MM.1S (cell line): ENCODE data around the gene TNFRSF9.
"Not testable (repeated sequence)": the region's sequence is repeated elsewhere in the genome, so short reads cannot be mapped to it uniquely, and the experiment has no call there.

Experiments
- DNase-seq: peaks from one replicate; pipeline ENCODE4 v3.0.0-alpha.2; 2015
- H2AFZ ChIP-seq: fragments of 300-600 bp; sonication (generic); 2 replicates; pipeline ENCODE4 v1.6.0; 2016; ENCODE audit warnings: antibody characterized with exemption, low read length
- H3F3A ChIP-seq: fragments of 300-600 bp; sonication (generic); 2 replicates; pipeline ENCODE4 v1.6.1; 2016; ENCODE audit warnings: mild to moderate bottlenecking, antibody characterized with exemption, low read length, moderate library complexity, mixed read lengths; ENCODE audit not compliant: insufficient read depth
- H3K27ac ChIP-seq: fragments of 300-600 bp; sonication (generic); 2 replicates; pipeline ENCODE4 v1.5.1; 2016; ENCODE audit warnings: mild to moderate bottlenecking, low read length
- H3K27me3 ChIP-seq: fragments of 300-600 bp; sonication (generic); replicated peaks from 2 replicates; pipeline ENCODE4 v1.6.0; 2016; ENCODE audit warnings: low read length; ENCODE audit not compliant: insufficient read depth
- H3K36me3 ChIP-seq: fragments of 300-600 bp; sonication (generic); replicated peaks from 2 replicates; pipeline ENCODE4 v1.6.1; 2016; ENCODE audit warnings: mild to moderate bottlenecking, low read length, mixed read lengths; ENCODE audit not compliant: insufficient read depth
- H3K4me1 ChIP-seq: fragments of 300-600 bp; sonication (generic); 2 replicates; pipeline ENCODE4 v1.6.1; 2016; ENCODE audit warnings: low read length, mixed read lengths
- H3K4me2 ChIP-seq: fragments of 300-600 bp; sonication (generic); 2 replicates; pipeline ENCODE4 v1.6.0; 2016; ENCODE audit warnings: low read depth, low read length
- H3K4me3 ChIP-seq: fragments of 300-600 bp; sonication (generic); 2 replicates; pipeline ENCODE4 v1.5.1; 2016; ENCODE audit warnings: low read length, mixed read lengths
- H3K79me2 ChIP-seq: fragments of 300-600 bp; sonication (generic); 2 replicates; pipeline ENCODE4 v1.6.1; 2016; ENCODE audit warnings: mixed run types, low read length, mixed read lengths
- H3K9ac ChIP-seq: fragments of 300-600 bp; sonication (generic); 2 replicates; pipeline ENCODE4 v1.6.1; 2016; ENCODE audit warnings: low read length, mixed read lengths
- H3K9me2 ChIP-seq: fragments of 300-600 bp; sonication (generic); replicated peaks from 2 replicates; pipeline ENCODE4 v1.6.1; 2016; ENCODE audit warnings: mild to moderate bottlenecking, low read length, mixed read lengths; ENCODE audit not compliant: insufficient read depth
- H3K9me3 ChIP-seq: fragments of 300-600 bp; sonication (generic); replicated peaks from 2 replicates; pipeline ENCODE4 v1.6.1; 2016; ENCODE audit warnings: mild to moderate bottlenecking, low read length, mixed read lengths; ENCODE audit not compliant: insufficient read depth
- H4K20me1 ChIP-seq: fragments of 300-600 bp; sonication (generic); 2 replicates; pipeline ENCODE4 v1.6.1; 2016; ENCODE audit warnings: mild to moderate bottlenecking, low read length, moderate library complexity, mixed read lengths; ENCODE audit not compliant: insufficient read depth
- EZH2 ChIP-seq: fragments of 300-600 bp; sonication (generic); optimal IDR thresholded peaks from 2 replicates; pipeline ENCODE3; 2017; ENCODE audit warnings: low read depth, mild to moderate bottlenecking, antibody characterized with exemption, low read length, mixed read lengths
- EZH2phosphoT487 ChIP-seq: fragments of 300-600 bp; sonication (generic); IDR thresholded peaks from 2 replicates; pipeline ENCODE4 v1.6.1; 2018; ENCODE audit warnings: antibody characterized with exemption, low read length
- TF ChIP-seq, protein P1 (sequence below): fragments of 300-600 bp; sonication (generic); IDR thresholded peaks from 2 replicates; pipeline ENCODE4 v1.5.1; 2016; ENCODE audit warnings: antibody characterized with exemption, low read length, mixed read lengths

TNFRSF9 gene

DNA sequence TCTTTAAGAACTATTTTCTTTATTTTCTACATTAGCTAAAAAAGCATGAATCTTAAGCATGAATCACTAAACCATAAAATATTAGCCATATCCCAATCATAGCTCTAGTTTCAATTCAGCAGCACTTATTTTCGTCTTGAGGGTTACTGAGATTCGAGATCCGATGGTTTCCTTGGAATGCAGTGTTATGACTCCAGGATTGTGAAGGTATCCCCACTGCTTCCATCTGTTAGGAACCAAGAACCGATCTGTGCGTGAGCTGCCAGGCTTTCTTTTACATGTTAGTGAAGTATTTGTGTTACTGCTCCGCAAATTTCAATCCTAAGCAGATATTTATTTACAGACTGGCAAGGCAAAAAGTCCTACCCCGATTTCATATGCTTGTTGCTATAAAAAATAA is 18.8 kb downstream of the TNFRSF9 start:
- Histone ChIP-seq H3K79me2 (no peaks in the 10 kb centered on the region), H3K9me2 (no peaks in the 10 kb centered on the region), H3K27me3 (peaks cover 43% of the 10 kb centered on the region), H3K4me2 (no peak overlapping the region), H3K4me3 (no peak overlapping the region), H3K4me1 (no peaks in the 10 kb centered on the region), H3K36me3 (no peaks in the 10 kb centered on the region), H3K9ac (no peak overlapping the region), H3K27ac (no peak overlapping the region), H4K20me1 (no peaks in the 10 kb centered on the region), H2AFZ (no peak overlapping the region), H3K9me3 (no peaks in the 10 kb centered on the region), H3F3A (no peaks in the 10 kb centered on the region)
- DNase-seq, result no peak
- TF ChIP-seq, protein P1, sequence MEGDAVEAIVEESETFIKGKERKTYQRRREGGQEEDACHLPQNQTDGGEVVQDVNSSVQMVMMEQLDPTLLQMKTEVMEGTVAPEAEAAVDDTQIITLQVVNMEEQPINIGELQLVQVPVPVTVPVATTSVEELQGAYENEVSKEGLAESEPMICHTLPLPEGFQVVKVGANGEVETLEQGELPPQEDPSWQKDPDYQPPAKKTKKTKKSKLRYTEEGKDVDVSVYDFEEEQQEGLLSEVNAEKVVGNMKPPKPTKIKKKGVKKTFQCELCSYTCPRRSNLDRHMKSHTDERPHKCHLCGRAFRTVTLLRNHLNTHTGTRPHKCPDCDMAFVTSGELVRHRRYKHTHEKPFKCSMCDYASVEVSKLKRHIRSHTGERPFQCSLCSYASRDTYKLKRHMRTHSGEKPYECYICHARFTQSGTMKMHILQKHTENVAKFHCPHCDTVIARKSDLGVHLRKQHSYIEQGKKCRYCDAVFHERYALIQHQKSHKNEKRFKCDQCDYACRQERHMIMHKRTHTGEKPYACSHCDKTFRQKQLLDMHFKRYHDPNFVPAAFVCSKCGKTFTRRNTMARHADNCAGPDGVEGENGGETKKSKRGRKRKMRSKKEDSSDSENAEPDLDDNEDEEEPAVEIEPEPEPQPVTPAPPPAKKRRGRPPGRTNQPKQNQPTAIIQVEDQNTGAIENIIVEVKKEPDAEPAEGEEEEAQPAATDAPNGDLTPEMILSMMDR, result no peak
- TF ChIP-seq EZH2phosphoT487 (no peak), EZH2 (no peak)

DNA sequence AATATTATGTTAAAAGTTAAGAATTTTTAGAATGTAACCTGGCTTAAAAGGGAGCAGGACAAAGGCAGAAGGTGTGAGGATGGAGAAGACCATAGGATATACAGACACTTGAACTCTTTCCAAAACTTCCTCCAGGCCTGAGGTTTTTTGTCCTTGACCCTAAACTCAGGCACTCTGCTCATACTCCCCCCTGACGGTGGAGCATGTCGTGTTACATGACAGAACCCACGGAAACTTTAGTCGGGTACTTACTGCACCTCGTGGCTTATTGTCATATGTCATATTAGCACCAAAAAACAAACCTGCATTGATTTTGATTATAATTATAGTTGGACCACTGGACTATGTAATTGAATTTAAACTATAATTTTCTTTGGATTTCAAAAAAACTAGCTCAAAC is 20.8 kb downstream of the TNFRSF9 start:
- no peaks in the 10 kb centered on the region for H3K9me2 ChIP-seq
- H3K9ac ChIP-seq, result no peak overlapping the region
- no peaks in the 10 kb centered on the region for H3K79me2 ChIP-seq
- H4K20me1 ChIP-seq, result no peaks in the 10 kb centered on the region
- H3K4me1 ChIP-seq, result no peaks in the 10 kb centered on the region
- H3K4me3 ChIP-seq, result no peak overlapping the region
- no peaks in the 10 kb centered on the region for H3F3A ChIP-seq
- TF ChIP-seq EZH2, result no peak
- TF ChIP-seq, protein P1, result no peak
- TF ChIP-seq EZH2phosphoT487, result no peak
- H3K4me2 ChIP-seq, result no peak overlapping the region
- H3K9me3 ChIP-seq, result no peaks in the 10 kb centered on the region
- peaks cover 43% of the 10 kb centered on the region for H3K27me3 ChIP-seq
- no peak for DNase-seq
- no peak overlapping the region for H2AFZ ChIP-seq
- H3K27ac ChIP-seq, result no peak overlapping the region
- no peaks in the 10 kb centered on the region for H3K36me3 ChIP-seq

DNA sequence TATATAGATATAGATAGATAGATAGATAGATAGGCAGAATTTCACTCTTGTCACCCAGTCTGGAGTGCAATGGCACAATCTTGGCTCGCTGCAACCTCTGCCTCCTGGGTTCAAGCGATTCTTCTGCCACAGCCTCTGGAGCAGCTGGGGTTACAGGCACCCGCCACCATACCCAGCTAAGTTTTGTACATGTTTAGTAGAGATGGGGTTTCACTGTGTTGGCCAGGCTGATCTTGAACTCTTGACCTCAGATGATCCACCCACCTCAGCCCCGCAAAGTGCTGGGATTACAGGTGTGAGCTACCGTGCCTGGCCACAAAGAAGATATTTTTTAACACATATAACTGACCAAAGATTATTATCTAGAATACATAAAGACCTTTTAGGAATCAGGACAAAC is 22.7 kb downstream of the TNFRSF9 start:
- H3K4me3 ChIP-seq, H3F3A ChIP-seq, H3K9me3 ChIP-seq, DNase-seq, H3K79me2 ChIP-seq, H3K4me2 ChIP-seq, H3K27ac ChIP-seq, H3K9ac ChIP-seq, H3K36me3 ChIP-seq, H4K20me1 ChIP-seq, H2AFZ ChIP-seq, H3K9me2 ChIP-seq, H3K4me1 ChIP-seq: not testable (repeated sequence)
- peaks cover 34% of the 10 kb centered on the region for H3K27me3 ChIP-seq

DNA sequence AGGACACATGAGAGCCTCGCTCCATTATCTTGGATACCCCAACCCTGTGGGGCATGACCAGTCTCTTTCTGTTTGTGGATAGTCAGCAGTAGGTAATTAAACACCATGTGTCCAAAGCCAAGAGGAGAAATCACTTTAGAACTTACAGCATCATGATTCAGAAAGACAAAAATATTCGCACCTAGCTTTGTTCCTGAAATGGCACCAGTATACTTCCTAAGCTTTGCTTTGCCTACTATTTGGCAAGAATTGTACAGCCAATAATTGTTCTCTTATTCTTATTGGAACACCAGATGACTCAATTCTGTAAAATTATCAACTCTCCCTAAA is 24.2 kb downstream of the TNFRSF9 start:
- Histone ChIP-seq H3K4me3 (no peak overlapping the region), H3K4me2 (no peak overlapping the region)

More for the DNA sequence above, 24.2 kb downstream of the TNFRSF9 start:
- no peaks in the 10 kb centered on the region for H4K20me1 ChIP-seq
- no peaks in the 10 kb centered on the region for H3K4me1 ChIP-seq
- no peak overlapping the region for H3K27ac ChIP-seq
- H3F3A ChIP-seq, result no peaks in the 10 kb centered on the region
- peaks cover 32% of the 10 kb centered on the region for H3K27me3 ChIP-seq
- H3K9ac ChIP-seq, result no peak overlapping the region
- no peak for TF ChIP-seq EZH2
- no peak for TF ChIP-seq EZH2phosphoT487
- TF ChIP-seq, protein P1, result no peak
- no peak overlapping the region for H2AFZ ChIP-seq
- no peaks in the 10 kb centered on the region for H3K79me2 ChIP-seq
- no peak for DNase-seq
- no peaks in the 10 kb centered on the region for H3K36me3 ChIP-seq
- H3K9me3 ChIP-seq, result no peaks in the 10 kb centered on the region
- no peaks in the 10 kb centered on the region for H3K9me2 ChIP-seq
